Testis (tissue), 3 donors: Measurements from ENCODE around the gene LRRIQ1. TPM values are rescaled to one million over a fixed set of nuclear protein-coding genes. Genes with fewer than 3 reads are reported as not detected.

Experiments used
- DNase-seq: peaks from one replicate; pipeline ENCODE4 v3.0.0-alpha.2; 2019
- H3K27ac ChIP-seq, 2 donors: fragments of 200-600 bp; sonication (generic); one replicate each; pipeline ENCODE4 v1.5.1; 2019
- H3K27me3 ChIP-seq: fragments of 200-600 bp; sonication (generic); one replicate; pipeline ENCODE4 v1.5.1; 2019
- H3K36me3 ChIP-seq: fragments of 200-600 bp; sonication (generic); one replicate; pipeline ENCODE4 v1.5.1; 2017; ENCODE audit warnings: low read depth; ENCODE audit errors: missing control alignments
- H3K4me1 ChIP-seq: fragments of 200-600 bp; sonication (generic); one replicate; pipeline ENCODE4 v1.5.1; 2019
- H3K4me3 ChIP-seq, 2 donors: fragments of 200-600 bp; sonication (generic); one replicate each; pipeline ENCODE4 v1.5.1; 2017 to 2019
- H3K9me3 ChIP-seq: fragments of 200-600 bp; sonication (generic); one replicate; pipeline ENCODE4 v1.5.1; 2017
- CTCF ChIP-seq, 3 experiments: fragments of 450-650 bp in 2 of 3; fragments of 200-600 bp in 1 of 3; sonication (generic) in 1 of 3; IDR thresholded peaks; one replicate each; pipeline ENCODE4 v1.5.1; 2016 to 2019; ENCODE audit warnings: antibody characterized with exemption in 3 of 3, mild to moderate bottlenecking in 2 of 3, moderate library complexity in 1 of 3
- POLR2A ChIP-seq: fragments of 450-650 bp; IDR thresholded peaks from one replicate; pipeline ENCODE4 v1.6.1; 2017; ENCODE audit warnings: antibody characterized with exemption, mild to moderate bottlenecking, moderate library complexity
- WGBS, 2 donors: methylation state at CpG; one replicate each; pipeline ENCODE4 v1.1.5; 2018; 5-methylcytosine and 5-hydroxymethylcytosine counted together
- intact Hi-C: fragments of 100-400 bp; cut with DNase I; formaldehyde crosslinking; loops from one replicate; pipeline ENCODE4 v1.15.1; 2023; ENCODE audit warnings: low total_unique reads
- polyA plus RNA-seq: library from polyadenylated mRNA; stranded (reverse); fragments of 350-450 nt; fragmentation: Illumina TruSeq; extraction: RNeasy Lipid Tissue Mini Kit (QIAGEN cat#74804); gene quantifications from one replicate; pipeline ENCODE4 v1.2.3, GENCODE V29; 2014; ENCODE audit warnings: low read depth, low replicate concordance; ENCODE audit not compliant: insufficient read depth
- total RNA-seq, 2 donors: library from RNA; depleted of rRNA; stranded (reverse); fragments of >200 nt; gene quantifications; one replicate each; pipeline ENCODE4 v1.2.3, GENCODE V29; 2016

LRRIQ1 gene
- total and polyA plus RNA-seq, 3 donors from 2014 or later: 9.6 to 29.0 (median 13.2) TPM

GRCh38 chr12:85260896-85261295, 224.7 kb downstream of the LRRIQ1 start:
- H3K4me3 ChIP-seq: no peak overlapping the region
- no peaks in the 10 kb centered on the region for H3K36me3 ChIP-seq
- H3K27me3 ChIP-seq: no peaks in the 10 kb centered on the region
- DNase-seq: no peak
- intact Hi-C loops: no loop called here
- H3K27ac ChIP-seq: no peak overlapping the region
- no peaks in the 10 kb centered on the region for H3K4me1 ChIP-seq
- TF ChIP-seq POLR2A (no peak), CTCF (IDR thresholded peaks at IDR 0.05) (no peak)
- H3K9me3 ChIP-seq: no peaks in the 10 kb centered on the region
- WGBS, 2 donors: 64 to 65% methylated on average over 3 of the region's 3 CpGs

- no peak for TF ChIP-seq POLR2A
- TF ChIP-seq CTCF (IDR thresholded peaks at IDR 0.05): no peak
- Histone ChIP-seq H3K4me3 (no peak overlapping the region), H3K27me3 (no peaks in the 10 kb centered on the region), H3K9me3 (no peaks in the 10 kb centered on the region), H3K27ac (no peak overlapping the region), H3K36me3 (no peaks in the 10 kb centered on the region), H3K4me1 (no peaks in the 10 kb centered on the region)
- intact Hi-C loops: no loop called here
- 56 to 69% methylated on average over 4 of the region's 4 CpGs for WGBS, 2 donors
- no peak for DNase-seq
Measured at GRCh38 chr12:85266356-85266755, 230.2 kb downstream of the LRRIQ1 start.

GRCh38 chr12:85273381-85274314, 237.5 kb downstream of the LRRIQ1 start:
- intact Hi-C loops: no loop called here
- Histone ChIP-seq H3K4me3 (peak overlapping the region; percentile 5 to 9), H3K4me1 (no peaks in the 10 kb centered on the region), H3K27ac (no peak overlapping the region), H3K9me3 (no peaks in the 10 kb centered on the region), H3K36me3 (no peaks in the 10 kb centered on the region), H3K27me3 (peaks cover 5% of the 10 kb centered on the region)
- DNase-seq: no peak
- WGBS, 2 donors: 5 to 10% methylated on average over 29 to 34 of the region's 37 CpGs
- TF ChIP-seq CTCF (IDR thresholded peaks at IDR 0.05) (no peak), POLR2A (no peak)

GRCh38 chr12:85274315-85274651, 238.1 kb downstream of the LRRIQ1 start:
- Histone ChIP-seq H3K27me3 (peaks cover 5% of the 10 kb centered on the region), H3K36me3 (no peaks in the 10 kb centered on the region), H3K9me3 (no peaks in the 10 kb centered on the region), H3K4me3 (no peak overlapping the region), H3K27ac (no peak overlapping the region), H3K4me1 (no peaks in the 10 kb centered on the region)
- TF ChIP-seq POLR2A: no peak
- no peak for TF ChIP-seq CTCF (IDR thresholded peaks at IDR 0.05)
- no peak for DNase-seq
- intact Hi-C loops: no loop called here
- WGBS, 2 donors: 10 to 20% methylated on average over 8 of the region's 8 CpGs

- intact Hi-C loops: no loop called here
Measured at GRCh38 chr12:85275374-85275773, 239.2 kb downstream of the LRRIQ1 start.

More at GRCh38 chr12:85275374-85275773, 239.2 kb downstream of the LRRIQ1 start:
- peaks cover 5% of the 10 kb centered on the region for H3K27me3 ChIP-seq
- DNase-seq: no peak
- TF ChIP-seq CTCF (IDR thresholded peaks at IDR 0.05) (no peak), POLR2A (no peak)
- H3K4me3 ChIP-seq: no peak overlapping the region
- H3K9me3 ChIP-seq: no peaks in the 10 kb centered on the region
- H3K36me3 ChIP-seq: no peaks in the 10 kb centered on the region
- H3K4me1 ChIP-seq: peaks cover 2% of the 10 kb centered on the region
- no peak overlapping the region for H3K27ac ChIP-seq
- 35 to 36% methylated on average over 2 of the region's 2 CpGs for WGBS, 2 donors
